ENCODE data around the gene MAGEB4.
A peak's percentile ranks its signal among the peaks of the same experiment; 100 is the strongest.
"Not testable (repeated sequence)": the region's sequence is repeated elsewhere in the genome, so short reads cannot be mapped to it uniquely, and the experiment has no call there.

Gene MAGEB4, protein sequence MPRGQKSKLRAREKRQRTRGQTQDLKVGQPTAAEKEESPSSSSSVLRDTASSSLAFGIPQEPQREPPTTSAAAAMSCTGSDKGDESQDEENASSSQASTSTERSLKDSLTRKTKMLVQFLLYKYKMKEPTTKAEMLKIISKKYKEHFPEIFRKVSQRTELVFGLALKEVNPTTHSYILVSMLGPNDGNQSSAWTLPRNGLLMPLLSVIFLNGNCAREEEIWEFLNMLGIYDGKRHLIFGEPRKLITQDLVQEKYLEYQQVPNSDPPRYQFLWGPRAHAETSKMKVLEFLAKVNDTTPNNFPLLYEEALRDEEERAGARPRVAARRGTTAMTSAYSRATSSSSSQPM

DNA sequence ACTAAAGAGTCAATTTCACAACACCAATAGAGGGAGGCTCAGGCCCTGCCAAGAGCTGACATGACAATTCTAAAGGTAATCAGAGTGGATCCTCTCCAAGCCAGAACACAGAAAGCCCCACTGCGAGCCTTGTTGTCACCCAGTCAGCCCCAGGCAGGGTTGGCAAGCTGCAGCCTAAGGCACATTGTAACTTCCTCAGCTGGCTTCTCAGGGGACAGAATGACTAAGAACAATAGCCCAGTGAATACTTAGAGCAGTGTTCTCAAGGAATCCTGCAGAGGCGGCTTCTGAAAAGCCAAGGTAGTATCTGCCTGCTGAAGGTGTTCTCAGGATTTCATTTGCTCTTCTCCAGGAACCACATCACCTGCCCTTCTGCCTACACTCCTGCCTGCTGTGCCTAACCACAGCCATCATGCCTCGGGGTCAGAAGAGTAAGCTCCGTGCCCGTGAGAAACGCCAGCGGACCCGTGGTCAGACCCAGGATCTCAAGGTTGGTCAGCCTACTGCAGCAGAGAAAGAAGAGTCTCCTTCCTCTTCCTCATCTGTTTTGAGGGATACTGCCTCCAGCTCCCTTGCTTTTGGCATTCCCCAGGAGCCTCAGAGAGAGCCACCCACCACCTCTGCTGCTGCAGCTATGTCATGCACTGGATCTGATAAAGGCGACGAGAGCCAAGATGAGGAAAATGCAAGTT, at the start of gene MAGEB4:
MAGEB4 (plus strand) TSS at position 277 of the 692 bp plus-strand sequence; CDS start at position 413, 136 bp downstream.
- H3K4me3 ChIP-seq (ENCODE audit: low read depth, low read length): no peak within 1 kb of the TSS
- DNase-seq (ENCODE audit: low read depth): peak; percentile 30
- TF ChIP-seq, protein P1, sequence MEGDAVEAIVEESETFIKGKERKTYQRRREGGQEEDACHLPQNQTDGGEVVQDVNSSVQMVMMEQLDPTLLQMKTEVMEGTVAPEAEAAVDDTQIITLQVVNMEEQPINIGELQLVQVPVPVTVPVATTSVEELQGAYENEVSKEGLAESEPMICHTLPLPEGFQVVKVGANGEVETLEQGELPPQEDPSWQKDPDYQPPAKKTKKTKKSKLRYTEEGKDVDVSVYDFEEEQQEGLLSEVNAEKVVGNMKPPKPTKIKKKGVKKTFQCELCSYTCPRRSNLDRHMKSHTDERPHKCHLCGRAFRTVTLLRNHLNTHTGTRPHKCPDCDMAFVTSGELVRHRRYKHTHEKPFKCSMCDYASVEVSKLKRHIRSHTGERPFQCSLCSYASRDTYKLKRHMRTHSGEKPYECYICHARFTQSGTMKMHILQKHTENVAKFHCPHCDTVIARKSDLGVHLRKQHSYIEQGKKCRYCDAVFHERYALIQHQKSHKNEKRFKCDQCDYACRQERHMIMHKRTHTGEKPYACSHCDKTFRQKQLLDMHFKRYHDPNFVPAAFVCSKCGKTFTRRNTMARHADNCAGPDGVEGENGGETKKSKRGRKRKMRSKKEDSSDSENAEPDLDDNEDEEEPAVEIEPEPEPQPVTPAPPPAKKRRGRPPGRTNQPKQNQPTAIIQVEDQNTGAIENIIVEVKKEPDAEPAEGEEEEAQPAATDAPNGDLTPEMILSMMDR (IDR thresholded peaks at IDR 0.05; ENCODE audit: insufficient read depth, low read depth, low read length, missing control alignments): no peak

DNA sequence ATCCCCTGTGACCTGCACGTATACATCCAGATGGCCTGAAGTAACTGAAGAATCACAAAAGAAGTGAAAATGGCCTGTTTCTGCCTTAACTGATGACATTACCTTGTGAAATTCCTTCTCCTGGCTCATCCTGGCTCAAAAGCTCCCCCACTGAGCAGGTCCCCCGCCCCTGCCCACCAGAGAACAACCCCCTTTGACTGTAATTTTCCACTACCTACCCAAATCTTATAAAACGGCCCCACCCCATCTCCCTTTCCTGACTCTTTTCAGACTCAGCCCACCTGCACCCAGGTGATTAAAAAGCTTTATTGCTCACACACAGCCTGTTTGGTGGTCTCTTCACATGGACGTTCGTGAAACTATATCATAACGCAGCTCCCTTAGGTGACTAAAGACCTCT, 47.9 kb upstream of the MAGEB4 start:
- DNase-seq (ENCODE audit: low read depth); H3K4me3 ChIP-seq (ENCODE audit: low read depth, low read length): not testable (repeated sequence)

DNA sequence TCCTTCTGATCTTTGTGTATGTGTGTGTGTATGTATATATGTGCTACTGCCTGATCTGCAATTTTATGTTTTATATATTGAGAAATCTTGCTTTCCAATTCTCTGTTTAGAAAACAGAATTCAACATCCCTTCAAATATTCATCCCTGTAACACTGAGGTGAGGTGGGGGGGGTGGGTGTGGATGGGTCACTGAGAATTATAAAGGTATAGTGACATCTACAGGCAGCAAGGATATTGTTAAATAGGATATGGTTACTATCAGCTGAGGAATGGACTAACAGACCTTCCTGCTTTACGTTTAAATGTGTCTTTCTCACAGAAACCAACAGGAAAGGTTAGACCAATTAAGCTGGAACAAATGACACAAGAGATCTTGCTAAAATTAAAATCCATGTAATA, 45.5 kb upstream of the MAGEB4 start:
- H3K4me3 ChIP-seq (ENCODE audit: low read depth, low read length): no peak overlapping the region
- TF ChIP-seq, protein P1 (IDR thresholded peaks at IDR 0.05; ENCODE audit: insufficient read depth, low read depth, low read length, missing control alignments): no peak
- DNase-seq (ENCODE audit: low read depth): peak; percentile 11

DNA sequence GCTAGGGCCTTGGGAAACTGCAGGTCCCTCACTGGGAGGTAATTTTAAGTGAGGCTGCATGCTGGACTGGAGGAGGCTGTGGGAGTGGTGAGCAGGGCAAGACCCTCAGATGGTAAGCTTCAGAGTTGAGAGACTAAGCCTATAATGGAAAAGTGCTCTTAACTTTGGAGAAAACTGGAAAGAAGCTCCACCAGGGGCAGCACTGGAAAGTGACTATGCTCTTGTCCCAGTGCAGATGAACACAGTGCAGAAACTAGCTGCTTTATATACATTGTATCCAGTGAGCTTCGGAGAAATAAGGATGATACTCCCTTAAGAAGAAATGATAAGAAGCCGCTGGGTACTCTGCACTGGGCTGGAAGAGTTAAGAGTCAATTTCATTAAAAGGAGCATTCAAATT, 29.6 kb upstream of the MAGEB4 start:
- DNase-seq (ENCODE audit: low read depth): no peak
- no peak overlapping the region for H3K4me3 ChIP-seq (ENCODE audit: low read depth, low read length)
- TF ChIP-seq, protein P1 (IDR thresholded peaks at IDR 0.05; ENCODE audit: insufficient read depth, low read depth, low read length, missing control alignments): no peak

DNA sequence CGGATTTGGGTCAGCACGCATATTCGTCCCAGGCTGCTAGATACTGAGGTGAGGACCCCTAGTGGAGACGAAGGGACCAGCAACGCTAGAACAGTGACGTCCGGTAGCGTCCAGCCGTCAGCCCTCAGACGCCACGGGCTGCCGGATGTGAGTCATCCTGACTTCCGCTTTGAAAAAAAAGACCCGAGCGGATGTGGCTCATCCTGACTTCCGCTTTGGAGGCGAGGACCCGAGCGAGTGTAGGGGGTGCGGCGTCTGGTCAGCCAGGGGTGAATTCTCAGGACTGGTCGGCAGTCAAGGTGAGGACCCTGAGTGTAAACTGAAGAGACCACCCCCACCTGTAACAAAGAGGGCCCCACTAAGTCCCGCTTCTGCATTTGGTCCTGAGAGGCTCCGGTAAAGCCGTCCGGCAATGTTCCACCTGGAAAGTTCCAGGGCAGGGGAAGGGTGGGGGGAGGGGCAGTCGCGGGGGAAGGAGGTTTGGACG, 26.4 kb upstream of the MAGEB4 start, which contains the start of gene MAGEB2:
MAGEB2 (plus strand) TSS at position 207 of the 487 bp plus-strand sequence. CDS start 3,018 bp downstream, outside the sequence.
- H3K4me3 ChIP-seq (ENCODE audit: low read depth, low read length): no peak within 1 kb of the TSS
- DNase-seq (ENCODE audit: low read depth): no peak
- TF ChIP-seq, protein P1 (IDR thresholded peaks at IDR 0.05; ENCODE audit: insufficient read depth, low read depth, low read length, missing control alignments): no peak

DNA sequence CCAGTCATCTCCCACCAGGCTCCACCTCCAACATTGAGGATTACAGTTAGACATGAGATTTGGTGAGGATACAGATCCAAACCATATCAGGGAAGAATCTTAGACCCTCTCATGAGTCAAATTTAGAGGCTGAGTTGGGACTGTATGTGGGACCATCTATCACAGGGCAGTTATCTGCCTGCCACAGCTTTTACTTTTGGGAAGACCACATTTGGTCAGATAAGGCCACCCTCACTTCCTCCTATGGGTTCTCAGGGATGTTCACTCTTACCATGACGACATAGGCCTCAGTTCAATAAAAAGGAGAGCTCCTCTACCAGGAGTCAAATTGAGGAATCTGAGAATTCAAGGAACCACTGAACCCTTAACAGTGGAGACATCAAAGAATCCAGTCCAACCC, 24.3 kb upstream of the MAGEB4 start:
- TF ChIP-seq, protein P1 (IDR thresholded peaks at IDR 0.05; ENCODE audit: insufficient read depth, low read depth, low read length, missing control alignments): no peak
- no peak for DNase-seq (ENCODE audit: low read depth)
- no peak overlapping the region for H3K4me3 ChIP-seq (ENCODE audit: low read depth, low read length)

DNA sequence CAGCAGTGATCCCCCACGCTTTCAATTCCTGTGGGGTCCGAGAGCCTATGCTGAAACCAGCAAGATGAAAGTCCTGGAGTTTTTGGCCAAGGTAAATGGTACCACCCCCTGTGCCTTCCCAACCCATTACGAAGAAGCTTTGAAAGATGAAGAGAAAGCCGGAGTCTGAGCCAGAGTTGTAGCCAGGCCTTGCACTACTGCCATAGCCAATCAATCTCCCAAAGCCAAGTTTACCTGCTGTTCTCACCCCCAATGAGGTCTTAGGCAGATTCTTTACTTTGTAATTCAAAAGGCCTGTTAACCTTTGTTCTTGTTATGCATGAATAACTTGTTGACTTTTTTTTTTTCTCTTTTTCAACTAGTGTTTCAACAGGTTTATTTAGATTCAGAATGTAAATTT, 22.4 kb upstream of the MAGEB4 start:
- DNase-seq (ENCODE audit: low read depth): no peak
- no peak overlapping the region for H3K4me3 ChIP-seq (ENCODE audit: low read depth, low read length)
- TF ChIP-seq, protein P1 (IDR thresholded peaks at IDR 0.05; ENCODE audit: insufficient read depth, low read depth, low read length, missing control alignments): no peak

All from GM12865 (cell line).